Measurements from ENCODE around the gene MORF4L2. TPM values are rescaled to one million over a fixed set of nuclear protein-coding genes. Genes with fewer than 3 reads are reported as not detected.
A peak's percentile ranks its signal among the peaks of the same experiment; 100 is the strongest.

MORF4L2 gene
- total and polyA plus RNA-seq, 2 donors (not counting 1 experiment from before 2014, with no cell fraction given), result 69.3 to 103 TPM

- no peak for DNase-seq
Measured at GRCh38 chrX:103685396-103685795, 1.1 kb downstream of the MORF4L2 start.

DNA sequence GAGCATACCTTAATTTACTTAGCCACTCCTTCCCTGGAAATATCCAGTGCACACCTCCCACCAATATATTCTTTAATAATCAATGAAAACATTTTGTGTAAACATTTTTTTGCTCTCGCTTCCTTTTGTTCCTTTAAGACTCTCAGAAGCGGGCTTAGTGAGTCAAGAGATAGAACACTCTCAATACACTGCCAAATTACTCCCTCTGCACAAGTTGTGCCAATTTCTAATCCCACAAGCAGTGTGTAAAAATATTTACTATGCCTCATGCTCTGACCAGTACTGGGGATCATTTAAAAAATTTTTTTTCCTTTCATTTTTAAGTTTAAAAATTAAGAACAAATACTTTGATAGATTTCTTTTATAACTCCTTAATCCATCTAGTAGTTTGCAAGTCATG is 5.1 kb downstream of the MORF4L2 start:
- intact Hi-C loops (cut with micrococcal nuclease), result loop anchor here (10.0 kb wide), 1 partner anchor 127 kb away; no protein-coding TSS in a partner anchor
- no peak overlapping the region for H3K4me3 Mint-ChIP-seq

More at GRCh38 chrX:103685396-103685795, 1.1 kb downstream of the MORF4L2 start:
- H3K9ac ChIP-seq (ENCODE audit: low read length), result peak overlapping the region; percentile 83
- ATAC-seq (ENCODE audit: low read depth), result no peak
- intact Hi-C loops (cut with micrococcal nuclease), result loop anchor here (5.0 to 10.0 kb wide), 4 partner anchors 131 to 468 kb away; partner anchors contain the start of genes BEX4, RAB9B and ZCCHC18
- H3K79me2 ChIP-seq (ENCODE audit: control insufficient read depth, insufficient read depth, low read length), result peaks cover 8% of the 10 kb centered on the region
- Mint-ChIP-seq H3K9me3 (ENCODE audit: insufficient read depth) (no peaks in the 10 kb centered on the region), H3K27me3 (no peaks in the 10 kb centered on the region), H3K4me3 (peak overlapping the region; percentile 67), H3K4me1 (peaks cover 7% of the 10 kb centered on the region), H3K27ac (no peak overlapping the region)
- H3K4me1 ChIP-seq (ENCODE audit: control insufficient read depth in 2 of 2, insufficient read depth in 2 of 2, low read length in 2 of 2), result peaks cover 3 to 4% of the 10 kb centered on the region in 2 donors
- no peak for TF ChIP-seq EZH2 (IDR thresholded peaks at IDR 0.05; ENCODE audit: borderline replicate concordance, insufficient read depth, low read depth, low read length, poor library complexity, severe bottlenecking)
- TF ChIP-seq, protein P1, sequence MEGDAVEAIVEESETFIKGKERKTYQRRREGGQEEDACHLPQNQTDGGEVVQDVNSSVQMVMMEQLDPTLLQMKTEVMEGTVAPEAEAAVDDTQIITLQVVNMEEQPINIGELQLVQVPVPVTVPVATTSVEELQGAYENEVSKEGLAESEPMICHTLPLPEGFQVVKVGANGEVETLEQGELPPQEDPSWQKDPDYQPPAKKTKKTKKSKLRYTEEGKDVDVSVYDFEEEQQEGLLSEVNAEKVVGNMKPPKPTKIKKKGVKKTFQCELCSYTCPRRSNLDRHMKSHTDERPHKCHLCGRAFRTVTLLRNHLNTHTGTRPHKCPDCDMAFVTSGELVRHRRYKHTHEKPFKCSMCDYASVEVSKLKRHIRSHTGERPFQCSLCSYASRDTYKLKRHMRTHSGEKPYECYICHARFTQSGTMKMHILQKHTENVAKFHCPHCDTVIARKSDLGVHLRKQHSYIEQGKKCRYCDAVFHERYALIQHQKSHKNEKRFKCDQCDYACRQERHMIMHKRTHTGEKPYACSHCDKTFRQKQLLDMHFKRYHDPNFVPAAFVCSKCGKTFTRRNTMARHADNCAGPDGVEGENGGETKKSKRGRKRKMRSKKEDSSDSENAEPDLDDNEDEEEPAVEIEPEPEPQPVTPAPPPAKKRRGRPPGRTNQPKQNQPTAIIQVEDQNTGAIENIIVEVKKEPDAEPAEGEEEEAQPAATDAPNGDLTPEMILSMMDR (IDR thresholded peaks at IDR 0.05), result no peak
- H3K9me3 ChIP-seq (ENCODE audit: control extremely low read depth in 1 of 3, control insufficient read depth in 2 of 3, insufficient read depth in 1 of 3, low read length in 2 of 3), result no peaks in the 10 kb centered on the region
- H3K4me2 ChIP-seq (replicated peaks; ENCODE audit: low read depth, low read length, poor library complexity, severe bottlenecking), result peak overlapping the region; percentile 65
- H2AFZ ChIP-seq (ENCODE audit: insufficient read depth, low read depth, low read length, poor library complexity, severe bottlenecking), result no peak overlapping the region
- CTCF ChIA-PET, result interaction anchor here (0.8 kb wide), 1 partner anchor 152 kb away, joined by 3 read pairs; no protein-coding TSS in a partner anchor
- no peaks in the 10 kb centered on the region for H4K20me1 ChIP-seq (ENCODE audit: control insufficient read depth, insufficient read depth, low read length, poor library complexity, severe bottlenecking)
- no peak overlapping the region for H3K27ac ChIP-seq (ENCODE audit: low read length in 2 of 2)
- H3K27me3 ChIP-seq (replicated peaks in 1 of 4; ENCODE audit: control extremely low read depth in 1 of 4, control insufficient read depth in 3 of 4, insufficient read depth in 4 of 4, low read length in 3 of 4), result no peaks in the 10 kb centered on the region
- POLR2A ChIA-PET, result no interaction called here
- no CpG with 5 or more reads among the region's 5 CpGs for WGBS (ENCODE audit: insufficient coverage)
- peaks cover 0 to 23% of the 10 kb centered on the region in 2 experiments for H3K36me3 ChIP-seq (replicated peaks in 1 of 2; ENCODE audit: control extremely low read depth in 1 of 2, control insufficient read depth in 1 of 2, extremely low read depth in 1 of 2, insufficient read depth in 2 of 2, low read length in 1 of 2)
- peak overlapping the region in 4 of 5 experiments; percentile 78 to 95 (median 80) for H3K4me3 ChIP-seq (ENCODE audit: control extremely low read depth in 1 of 5, extremely low read depth in 1 of 5, insufficient read depth in 1 of 5, low read depth in 2 of 5, low read length in 4 of 5)

More for the DNA sequence above, 5.1 kb downstream of the MORF4L2 start:
- peaks cover 5% of the 10 kb centered on the region for H3K79me2 ChIP-seq (ENCODE audit: control insufficient read depth, insufficient read depth, low read length)
- H3K4me1 ChIP-seq (ENCODE audit: control insufficient read depth in 2 of 2, insufficient read depth in 2 of 2, low read length in 2 of 2), result peaks cover 3 to 4% of the 10 kb centered on the region in 2 donors
- H3K4me2 ChIP-seq (replicated peaks; ENCODE audit: low read depth, low read length, poor library complexity, severe bottlenecking), result no peak overlapping the region
- no peak overlapping the region for H3K27ac ChIP-seq (ENCODE audit: low read length in 2 of 2)
- DNase-seq, result no peak
- no peak overlapping the region for H3K4me3 ChIP-seq (ENCODE audit: control extremely low read depth in 1 of 5, extremely low read depth in 1 of 5, insufficient read depth in 1 of 5, low read depth in 2 of 5, low read length in 4 of 5)
- H3K9me3 ChIP-seq (ENCODE audit: control extremely low read depth in 1 of 3, control insufficient read depth in 2 of 3, insufficient read depth in 1 of 3, low read length in 2 of 3), result no peaks in the 10 kb centered on the region
- H3K27ac Mint-ChIP-seq, result no peak overlapping the region
- H3K36me3 ChIP-seq (replicated peaks in 1 of 2; ENCODE audit: control extremely low read depth in 1 of 2, control insufficient read depth in 1 of 2, extremely low read depth in 1 of 2, insufficient read depth in 2 of 2, low read length in 1 of 2), result peaks cover 0 to 40% of the 10 kb centered on the region in 2 experiments
- no peaks in the 10 kb centered on the region for H4K20me1 ChIP-seq (ENCODE audit: control insufficient read depth, insufficient read depth, low read length, poor library complexity, severe bottlenecking)
- ATAC-seq (ENCODE audit: low read depth), result no peak
- TF ChIP-seq, protein P1 (IDR thresholded peaks at IDR 0.05), result no peak
- TF ChIP-seq EZH2 (IDR thresholded peaks at IDR 0.05; ENCODE audit: borderline replicate concordance, insufficient read depth, low read depth, low read length, poor library complexity, severe bottlenecking), result no peak
- no peak overlapping the region for H3K9ac ChIP-seq (ENCODE audit: low read length)
- no CpG with 5 or more reads among the region's 2 CpGs for WGBS (ENCODE audit: insufficient coverage)
- H3K9me3 Mint-ChIP-seq (ENCODE audit: insufficient read depth), result no peaks in the 10 kb centered on the region
- no peaks in the 10 kb centered on the region for H3K27me3 Mint-ChIP-seq
- H3K27me3 ChIP-seq (replicated peaks in 1 of 4; ENCODE audit: control extremely low read depth in 1 of 4, control insufficient read depth in 3 of 4, insufficient read depth in 4 of 4, low read length in 3 of 4), result no peaks in the 10 kb centered on the region
- peaks cover 7% of the 10 kb centered on the region for H3K4me1 Mint-ChIP-seq
- ChIA-PET CTCF (no interaction called here), POLR2A (no interaction called here)
- H2AFZ ChIP-seq (ENCODE audit: insufficient read depth, low read depth, low read length, poor library complexity, severe bottlenecking), result no peak overlapping the region
